CD4-positive, alpha-beta T cell treated with Interleukin-2 at 100 ng/mL for 4 hours (primary cell): ENCODE measurements around the gene GRIA1.

Experiments used
- DNase-seq: peaks from one replicate; pipeline ENCODE4 v3.0.0-alpha.2; 2020; ENCODE audit warnings: low spot score

GRIA1 gene

DNA sequence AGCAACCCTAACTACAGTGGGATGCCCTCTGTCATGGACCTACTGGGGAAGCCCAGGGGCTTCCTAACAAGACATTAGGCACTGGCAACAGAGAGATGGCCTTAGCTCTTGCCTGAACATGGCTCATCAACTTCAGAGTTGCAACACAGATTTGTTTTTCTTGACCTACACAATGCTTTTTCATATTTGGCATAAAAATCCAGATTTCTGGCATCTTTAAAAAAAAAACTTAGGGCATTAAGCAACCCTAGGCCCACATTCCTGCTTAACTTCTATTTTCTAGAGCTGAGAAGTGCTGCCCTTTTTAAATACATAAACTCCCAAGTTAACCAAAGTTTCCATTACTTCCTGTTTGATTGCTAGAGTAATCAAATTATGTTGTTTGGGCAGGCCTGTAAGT, 8.0 kb downstream of the GRIA1 start:
- no peak for DNase-seq

DNA sequence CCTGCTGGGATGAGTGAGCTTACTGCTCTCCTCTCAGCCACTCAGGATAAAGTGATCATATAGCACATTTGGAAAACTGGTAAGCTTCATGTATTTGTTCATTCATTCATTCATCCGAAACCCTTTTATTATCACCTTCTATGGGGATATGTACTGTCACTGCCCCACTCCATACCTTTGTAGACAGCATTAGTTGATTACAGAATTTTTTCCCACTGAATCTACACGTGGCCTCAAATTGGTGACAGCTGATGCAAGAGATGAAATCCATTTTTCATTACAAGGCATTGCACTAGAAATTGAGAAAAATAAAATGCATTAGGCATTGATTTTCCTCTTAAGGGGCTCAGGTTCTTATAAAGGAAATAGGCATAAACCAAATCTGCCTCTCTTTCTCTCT, 9.7 kb downstream of the GRIA1 start:
- no peak for DNase-seq

DNA sequence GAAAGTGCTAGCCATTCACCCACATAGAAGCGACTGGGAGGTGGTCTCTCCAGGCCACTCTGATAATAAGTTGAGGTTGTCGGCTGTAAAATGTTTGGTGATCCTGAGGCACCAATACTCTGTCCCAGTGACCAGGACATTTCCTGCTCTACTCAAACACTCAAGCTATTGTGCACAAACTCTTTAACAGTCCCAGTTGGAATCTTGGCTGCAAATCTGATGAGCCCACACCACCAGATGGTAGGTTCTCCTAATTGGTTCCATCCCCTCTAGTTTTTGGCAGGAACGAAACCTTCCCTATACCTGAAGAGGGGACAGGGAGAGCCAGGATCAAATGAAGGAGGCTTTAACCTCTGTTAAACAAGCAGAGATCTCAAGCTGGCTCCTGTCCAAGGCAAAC, 14.3 kb downstream of the GRIA1 start:
- no peak for DNase-seq

DNA sequence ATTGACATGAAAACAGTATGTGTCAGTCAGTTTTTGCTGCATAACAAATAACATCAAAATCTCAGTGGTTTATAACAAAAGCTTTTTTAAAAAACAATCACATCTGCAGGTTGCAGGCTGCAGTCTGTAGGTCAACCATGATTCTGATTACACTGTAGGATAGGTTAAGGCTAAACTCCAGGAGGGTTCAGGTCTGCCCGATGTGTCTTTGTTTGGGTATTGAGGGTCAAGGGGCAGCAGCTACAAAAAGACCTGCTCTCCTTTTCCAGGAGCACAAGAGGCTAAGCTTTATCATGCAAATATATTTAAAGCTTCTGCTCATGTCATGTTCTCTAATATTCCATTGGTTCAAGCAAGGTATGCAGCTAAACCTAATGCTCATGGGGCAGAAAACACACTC, 18.2 kb downstream of the GRIA1 start:
- DNase-seq, result no peak

DNA sequence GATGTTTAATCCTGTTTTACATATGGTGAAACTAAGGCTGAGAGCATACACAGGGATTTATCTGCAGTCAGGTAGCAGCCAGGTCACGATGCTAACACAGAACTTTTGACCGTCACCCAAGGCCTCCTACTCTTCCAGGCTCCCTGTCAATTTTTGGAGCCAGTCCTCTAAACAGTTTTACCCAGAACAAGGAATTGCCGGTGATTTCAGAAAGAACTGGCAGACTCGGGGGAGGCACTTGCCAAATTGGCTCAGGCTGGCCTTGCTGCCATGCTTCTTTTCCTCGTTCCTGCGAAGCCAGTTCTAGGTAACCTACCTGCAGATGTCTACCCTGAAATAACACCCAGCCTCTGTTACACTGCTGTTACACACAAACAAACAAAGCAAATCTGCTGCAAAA, 21.2 kb downstream of the GRIA1 start:
- DNase-seq, result no peak

DNA sequence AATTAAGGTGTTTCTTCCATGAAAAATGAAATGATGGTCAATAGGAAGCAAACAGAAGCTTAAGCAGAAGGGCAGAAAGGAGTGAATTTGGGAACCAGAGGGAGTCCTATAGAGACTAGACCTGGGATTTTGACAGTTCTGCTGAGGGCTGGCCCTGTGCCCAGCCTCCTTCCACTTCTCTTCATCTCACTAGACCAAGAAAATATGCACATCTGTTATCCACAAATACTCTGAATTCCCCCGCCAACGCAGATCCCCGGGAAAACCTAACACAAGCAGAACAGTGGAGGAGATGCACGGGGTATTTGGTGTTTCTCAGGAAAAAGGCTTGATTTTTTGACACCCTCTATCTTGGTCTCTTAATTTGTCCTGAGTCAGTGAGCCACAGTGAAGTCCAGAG, 22.7 kb downstream of the GRIA1 start:
- DNase-seq, result no peak

DNA sequence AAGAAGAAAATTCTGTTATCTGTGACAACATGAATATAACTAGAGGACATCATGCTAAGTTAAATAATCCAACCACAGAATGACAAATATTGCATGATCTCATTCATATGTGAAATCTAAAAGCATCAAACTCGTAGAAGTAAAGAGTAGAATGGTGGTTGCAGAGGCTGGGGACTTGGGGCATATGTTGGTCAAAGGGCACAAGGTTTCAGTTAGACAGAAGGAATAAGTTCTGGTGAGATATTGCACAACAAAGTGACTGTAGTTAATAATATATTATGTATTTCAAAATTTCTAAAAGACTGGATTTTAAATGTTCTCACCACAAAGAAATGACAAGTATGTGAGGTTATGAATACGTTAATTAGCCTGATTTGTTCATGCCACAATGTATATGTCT, 24.8 kb downstream of the GRIA1 start:
- no peak for DNase-seq

DNA sequence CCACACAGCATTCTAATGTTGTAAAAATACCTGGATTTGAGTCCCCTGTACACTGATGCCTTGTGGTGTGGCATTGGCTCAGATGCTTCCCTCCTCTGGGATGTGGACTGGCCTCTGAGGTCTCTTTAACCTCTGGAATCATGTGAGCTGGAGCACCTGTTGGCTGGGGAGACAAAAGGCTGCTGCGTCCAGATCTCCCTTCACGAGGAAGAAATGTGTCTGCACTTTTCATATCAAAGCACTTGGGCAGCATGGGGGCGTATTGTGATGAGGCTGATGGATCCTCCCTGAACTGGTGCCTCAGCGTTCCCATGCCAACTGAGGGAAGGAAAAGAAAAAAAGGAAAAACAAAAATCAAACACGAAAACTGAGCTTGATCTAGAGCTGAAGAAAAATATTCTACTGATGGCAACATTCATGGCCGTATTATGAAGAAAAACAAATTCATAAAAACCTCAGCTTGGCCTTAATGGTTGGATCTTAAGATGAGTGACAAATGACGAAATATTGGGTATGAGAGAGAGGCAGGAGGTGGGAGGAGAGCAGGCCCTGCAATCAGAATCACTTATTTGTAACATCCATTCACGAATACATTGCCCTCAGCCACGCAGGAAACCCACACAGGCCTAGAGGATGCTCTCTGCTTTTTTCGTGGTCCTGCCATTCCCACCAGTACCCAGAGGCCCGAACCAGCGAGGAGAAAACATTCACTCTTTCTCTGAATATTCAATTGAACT, 26.2 kb downstream of the GRIA1 start:
- no peak for DNase-seq

DNA sequence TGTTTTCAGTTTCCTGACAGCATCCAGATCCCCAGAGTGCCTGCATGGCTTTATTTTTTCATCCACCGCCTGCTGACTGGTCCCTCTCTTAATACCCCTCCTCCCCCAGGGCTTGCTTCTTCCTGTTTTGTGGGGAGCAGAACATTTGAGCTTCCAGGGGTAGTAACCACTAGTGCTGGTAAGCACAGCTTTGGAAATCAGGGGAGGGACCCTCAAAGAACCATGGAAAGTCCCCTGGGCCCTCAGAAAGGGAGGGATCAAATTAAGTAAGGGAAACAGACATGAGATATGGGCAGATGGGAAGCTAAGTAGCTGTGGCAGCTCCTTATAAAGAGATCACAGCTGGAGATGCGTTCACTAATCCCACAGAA, 26.8 kb downstream of the GRIA1 start:
- DNase-seq, result no peak

DNA sequence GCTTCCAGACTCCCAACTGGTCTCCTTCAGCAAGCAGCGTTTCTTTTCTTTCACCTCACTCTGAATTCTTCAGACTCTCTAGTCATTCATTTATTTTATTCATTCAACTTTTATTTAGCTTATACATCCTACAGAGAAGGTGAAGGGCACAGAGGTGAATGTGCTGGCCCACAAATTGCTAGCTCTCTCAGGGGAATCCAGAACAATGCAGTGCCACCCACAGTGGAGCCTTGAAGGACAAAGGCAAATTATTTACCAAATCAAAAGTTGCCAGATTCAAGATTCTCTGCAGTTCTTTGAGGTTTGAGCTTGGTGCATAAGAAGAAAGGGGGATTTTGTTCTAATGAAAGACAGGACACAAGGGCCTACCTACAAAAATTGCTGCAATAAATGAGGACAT, 29.7 kb downstream of the GRIA1 start:
- no peak for DNase-seq

DNA sequence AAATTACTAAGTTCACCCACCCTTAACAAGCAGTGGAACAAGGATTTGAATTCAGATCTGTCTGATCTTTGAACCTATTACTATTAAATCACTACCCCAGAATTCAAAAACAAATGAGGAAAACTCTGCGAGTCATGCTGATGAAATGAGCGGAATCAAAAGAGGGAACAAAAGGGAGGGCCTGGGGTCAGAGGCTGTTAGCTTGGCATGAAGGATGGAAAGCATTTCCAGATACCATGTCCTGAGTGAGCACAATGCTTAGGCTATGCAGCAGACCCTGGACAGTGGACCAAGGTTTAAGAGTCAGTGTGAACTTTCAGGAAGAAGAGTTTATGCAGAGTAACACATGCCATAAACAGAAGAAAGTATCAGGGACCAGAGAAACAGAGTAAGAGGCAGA, 30.5 kb downstream of the GRIA1 start:
- DNase-seq, result no peak

DNA sequence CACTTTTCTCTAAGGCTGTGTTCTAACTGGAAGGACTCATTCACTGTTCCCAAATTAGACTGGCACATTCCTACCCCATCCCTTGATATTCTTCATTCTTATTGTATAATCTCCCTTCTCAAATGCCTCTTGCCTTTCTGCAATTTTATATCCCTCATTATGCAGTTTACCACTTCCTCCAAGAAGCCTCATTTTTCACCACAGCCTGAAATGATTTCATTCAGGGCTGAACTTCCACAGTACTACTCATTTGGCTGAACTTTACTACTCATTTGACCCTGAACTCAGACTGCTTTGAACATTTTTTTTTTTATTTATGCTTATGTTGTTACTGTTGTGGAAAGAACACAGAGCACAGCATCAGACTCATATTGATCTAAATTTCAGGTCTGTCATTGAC, 32.7 kb downstream of the GRIA1 start:
- DNase-seq, result no peak

DNA sequence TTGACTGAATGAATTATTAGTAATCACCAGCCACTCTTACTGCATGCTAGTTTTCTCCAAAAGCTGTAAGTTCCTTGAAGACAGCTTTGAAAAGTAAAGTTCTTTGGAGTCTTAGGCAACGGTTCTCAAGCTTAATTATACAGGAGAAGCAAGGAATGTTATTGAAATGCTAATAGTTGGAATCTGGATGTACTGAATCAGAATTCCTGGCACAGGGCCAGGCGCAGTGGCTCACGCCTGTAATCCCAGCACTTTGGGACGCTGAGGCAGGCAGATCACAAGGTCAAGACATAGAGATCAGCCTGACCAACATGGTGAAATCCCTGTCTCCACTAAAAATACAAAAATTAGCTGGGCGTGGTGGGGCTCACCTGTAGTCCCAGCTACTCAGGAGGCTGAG, 33.4 kb downstream of the GRIA1 start:
- no peak for DNase-seq

DNA sequence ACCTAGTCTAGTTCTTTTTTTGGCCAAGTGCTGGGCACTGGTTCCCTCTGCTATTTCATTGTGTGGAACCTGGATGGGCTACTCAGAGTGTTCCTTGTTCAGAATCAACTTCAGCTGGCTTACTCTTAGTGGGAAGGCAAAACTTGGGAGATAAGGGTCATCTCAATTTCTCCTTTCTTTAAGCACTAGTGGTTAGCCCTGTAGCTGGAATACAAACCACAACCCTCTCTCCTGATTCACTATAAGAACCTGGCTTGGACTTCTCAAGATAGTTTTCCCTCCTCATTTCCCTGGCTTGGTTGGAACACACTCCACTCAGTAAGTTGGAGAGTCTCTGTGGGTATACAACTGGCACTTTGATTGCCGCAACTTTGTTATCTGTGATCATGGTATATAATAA, 35.1 kb downstream of the GRIA1 start:
- DNase-seq, result no peak

DNA sequence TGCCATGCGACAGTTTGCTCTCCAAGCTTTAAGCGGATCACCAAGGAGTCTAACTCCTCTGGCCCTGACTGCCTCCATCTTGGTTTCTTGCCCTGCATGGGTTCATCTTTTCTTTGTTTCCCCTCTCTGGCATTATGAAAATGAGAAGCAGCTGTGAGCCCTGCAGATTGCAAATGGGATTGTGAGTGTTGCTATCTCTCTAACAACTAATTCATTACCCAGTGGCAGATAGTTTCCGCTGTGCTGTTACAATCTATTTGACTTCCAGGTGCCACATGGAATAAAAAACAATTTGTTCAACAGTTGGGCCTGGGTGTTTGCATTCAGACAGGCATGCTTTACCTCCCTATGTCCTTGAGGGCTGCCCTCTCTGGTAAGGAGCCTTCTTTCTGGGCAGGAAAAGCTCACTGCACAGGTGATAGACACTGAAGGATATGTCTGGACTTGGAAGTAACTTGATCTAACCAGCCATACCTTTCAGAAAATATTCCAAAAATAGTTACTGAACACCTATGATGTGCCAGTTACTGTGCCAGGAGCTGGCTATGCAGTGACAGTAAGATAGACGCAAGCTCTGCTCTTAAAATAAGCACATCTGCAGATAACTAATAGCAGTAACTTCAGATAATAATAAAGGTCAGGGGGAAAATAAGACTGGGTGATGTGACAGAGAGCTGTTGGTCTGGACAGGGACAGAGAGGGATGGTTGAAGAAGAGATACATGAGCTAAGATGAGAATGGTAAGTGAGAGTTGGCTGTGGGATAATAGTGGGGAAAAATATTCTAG, 40.1 kb downstream of the GRIA1 start:
- no peak for DNase-seq

DNA sequence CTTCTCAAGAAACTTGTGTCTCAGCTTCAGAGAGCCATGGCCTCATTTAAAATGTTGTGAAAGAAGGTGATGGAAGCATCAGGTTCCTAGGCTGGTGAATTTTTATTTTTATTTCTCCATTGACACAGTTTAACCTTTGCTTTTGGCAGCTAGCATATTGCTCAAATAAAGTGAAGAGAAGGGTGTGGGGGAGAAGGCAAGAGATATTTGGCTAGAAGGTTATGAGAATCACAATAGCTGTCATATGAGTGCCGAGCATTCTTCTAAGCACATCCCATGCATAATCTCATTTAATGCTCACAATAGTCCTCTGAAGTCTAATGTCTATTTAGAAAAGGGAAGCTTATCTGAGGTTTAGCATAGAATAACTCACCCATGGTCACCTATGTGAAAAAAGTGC, 43.1 kb downstream of the GRIA1 start:
- no peak for DNase-seq

DNA sequence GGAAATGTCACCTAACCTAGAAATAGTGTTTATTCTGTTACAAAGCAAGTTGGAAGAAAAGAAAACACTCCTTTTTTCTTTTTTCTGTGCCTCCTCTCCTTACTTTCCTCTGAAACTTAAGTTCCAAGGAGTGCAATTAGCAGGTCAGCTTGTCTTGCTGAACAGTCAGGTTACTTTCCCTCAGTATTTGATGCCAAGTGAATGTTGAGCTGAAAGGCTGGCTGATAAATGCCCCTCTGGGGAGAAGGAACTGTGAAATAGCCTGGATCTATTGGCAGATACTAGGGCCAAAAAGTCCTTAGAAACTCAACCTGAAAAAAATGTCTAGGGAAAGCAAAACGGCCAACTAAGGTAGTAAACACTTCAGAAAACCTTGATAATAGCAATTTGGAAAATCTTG, 43.6 kb downstream of the GRIA1 start:
- no peak for DNase-seq

DNA sequence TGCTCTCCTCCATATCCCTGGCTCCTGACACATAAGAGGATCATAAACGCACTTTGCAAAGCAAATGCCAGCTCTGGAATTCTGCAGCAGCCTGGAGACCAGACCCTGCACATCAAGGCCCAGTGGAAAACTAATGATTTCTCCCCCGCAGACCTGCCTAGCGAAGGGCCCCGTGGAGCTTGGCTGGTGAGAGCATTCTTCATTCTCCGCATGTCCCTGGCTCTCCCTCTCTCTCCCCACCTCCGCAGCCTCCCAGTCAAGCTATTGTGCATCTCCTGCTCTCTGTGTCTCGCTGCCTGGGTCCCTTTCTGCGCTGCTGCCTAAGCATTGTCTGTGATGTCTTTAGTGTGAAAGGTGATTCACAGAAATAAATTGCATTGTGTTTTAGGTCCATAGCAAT, 46.7 kb downstream of the GRIA1 start:
- no peak for DNase-seq

DNA sequence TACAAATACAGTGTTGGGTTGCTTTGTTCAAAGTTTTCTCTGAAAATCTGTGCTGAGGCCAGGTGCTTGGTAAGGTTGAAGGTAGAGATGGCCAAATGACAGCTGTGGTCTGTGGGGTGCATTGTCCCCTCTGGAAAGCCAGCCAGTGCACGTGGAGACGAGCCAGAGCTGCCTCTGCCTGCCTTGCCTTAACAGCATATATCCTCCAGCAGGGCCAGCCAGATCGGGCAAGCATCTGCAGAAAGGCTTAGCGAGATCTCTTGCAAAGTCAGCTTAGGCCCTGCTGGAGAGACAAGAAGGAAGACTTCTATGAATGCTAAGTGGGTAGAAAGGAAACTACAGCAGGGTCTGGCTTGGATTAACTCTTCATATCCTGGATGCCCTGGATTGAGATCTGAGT, 49.5 kb downstream of the GRIA1 start:
- DNase-seq, result no peak

DNA sequence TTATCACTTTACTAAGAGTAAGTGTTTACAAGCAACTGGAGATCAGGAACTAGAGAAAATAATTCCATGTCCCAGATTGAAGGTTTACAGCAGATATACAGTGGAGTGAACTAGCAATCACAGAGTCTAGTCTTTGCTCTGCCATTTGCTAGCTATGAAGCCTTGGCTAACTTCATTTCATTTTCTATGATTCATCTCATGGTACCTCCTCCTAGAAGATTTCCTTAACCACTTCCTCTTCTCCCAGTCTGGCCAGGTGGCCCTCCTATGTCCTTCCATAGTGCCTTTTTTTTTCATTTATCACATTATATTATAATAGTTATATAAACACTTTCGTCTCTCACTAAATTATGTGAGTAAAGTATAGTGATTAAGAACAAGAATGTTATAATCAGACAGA, 52.1 kb downstream of the GRIA1 start:
- no peak for DNase-seq

DNA sequence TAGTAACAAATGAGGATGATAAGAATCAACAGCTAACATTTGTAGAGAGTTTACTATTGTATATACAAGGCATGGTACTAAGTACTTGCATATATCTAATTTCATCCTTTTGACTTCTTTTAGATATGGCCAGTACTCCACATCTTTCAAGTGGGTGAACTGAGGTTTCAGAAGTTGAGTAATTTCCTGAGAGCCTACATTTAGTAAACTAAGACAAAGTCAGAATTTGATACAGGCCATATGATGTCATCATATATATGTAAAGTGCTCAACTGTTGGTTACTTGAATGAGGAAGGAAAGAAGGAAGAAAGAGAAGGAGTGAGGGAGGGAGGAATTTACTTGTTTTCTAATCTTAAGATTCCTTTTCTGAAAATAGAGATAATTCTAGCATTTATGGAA, 52.8 kb downstream of the GRIA1 start:
- DNase-seq, result no peak

DNA sequence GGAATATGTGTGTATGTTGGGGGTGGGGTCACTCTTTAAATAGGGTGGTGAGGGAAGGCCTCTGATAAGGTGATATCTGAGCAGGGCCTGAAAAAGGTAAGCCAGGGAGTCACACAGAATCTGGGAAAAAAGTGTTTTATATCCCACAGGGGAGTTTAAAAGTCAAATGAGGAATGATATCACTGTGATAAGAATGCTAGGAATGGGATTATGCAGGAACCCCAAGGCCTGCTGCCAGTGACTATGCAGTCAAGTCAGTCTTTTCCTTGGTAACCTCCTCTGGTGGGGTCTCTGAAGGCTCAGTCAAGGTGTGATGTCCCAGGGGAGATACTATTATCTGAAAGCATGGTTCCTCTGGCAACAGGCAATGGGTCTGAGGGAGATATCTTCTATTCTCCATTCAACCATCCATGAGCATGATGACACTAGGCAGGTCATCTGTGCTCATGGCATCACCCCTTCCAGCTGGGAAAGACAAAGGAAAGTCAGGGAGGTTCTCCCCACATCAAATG, 53.5 kb downstream of the GRIA1 start:
- DNase-seq, result no peak

DNA sequence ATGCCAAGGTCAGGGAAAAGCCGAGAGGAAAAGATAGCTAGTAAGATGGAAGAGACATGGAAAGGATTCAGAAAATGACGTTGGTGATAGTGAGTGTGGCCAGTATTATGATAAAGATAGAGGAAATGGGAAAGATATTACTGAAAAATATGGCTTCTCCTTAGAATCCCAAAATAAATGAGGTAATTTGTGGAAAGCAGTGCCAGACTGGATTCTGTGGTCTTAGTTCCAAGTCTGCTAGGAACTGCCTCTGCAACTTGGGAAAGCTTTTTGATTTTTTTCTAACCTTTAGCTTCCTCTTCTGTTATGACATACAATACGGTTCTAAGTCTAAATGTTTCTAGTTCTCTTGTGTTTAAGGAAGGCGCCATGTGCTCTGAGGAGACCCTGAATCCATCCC, 54.2 kb downstream of the GRIA1 start:
- no peak for DNase-seq

DNA sequence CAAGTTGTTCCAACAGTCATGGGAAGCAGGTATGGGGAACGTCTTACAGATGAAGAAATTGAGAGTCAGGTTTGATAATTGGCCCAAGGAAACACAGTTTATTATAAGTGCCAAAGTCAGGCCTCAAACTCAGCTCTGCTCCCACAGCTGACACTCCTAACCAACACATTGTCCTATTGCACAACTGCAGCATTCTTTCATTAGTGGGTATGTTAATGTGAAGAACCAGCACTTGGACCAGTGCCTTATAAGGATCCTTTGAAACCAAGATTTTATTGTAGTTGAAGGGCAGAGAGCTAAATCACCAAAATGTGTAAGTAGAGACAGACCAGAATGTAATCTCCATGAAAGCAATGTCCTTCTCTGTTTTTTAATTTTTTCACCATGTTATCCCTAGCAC, 56.1 kb downstream of the GRIA1 start:
- no peak for DNase-seq
